ENCODE data around the gene PRKAB2.
"Not testable (repeated sequence)": the region's sequence is repeated elsewhere in the genome, so short reads cannot be mapped to it uniquely, and the experiment has no call there.

Gene PRKAB2

DNA sequence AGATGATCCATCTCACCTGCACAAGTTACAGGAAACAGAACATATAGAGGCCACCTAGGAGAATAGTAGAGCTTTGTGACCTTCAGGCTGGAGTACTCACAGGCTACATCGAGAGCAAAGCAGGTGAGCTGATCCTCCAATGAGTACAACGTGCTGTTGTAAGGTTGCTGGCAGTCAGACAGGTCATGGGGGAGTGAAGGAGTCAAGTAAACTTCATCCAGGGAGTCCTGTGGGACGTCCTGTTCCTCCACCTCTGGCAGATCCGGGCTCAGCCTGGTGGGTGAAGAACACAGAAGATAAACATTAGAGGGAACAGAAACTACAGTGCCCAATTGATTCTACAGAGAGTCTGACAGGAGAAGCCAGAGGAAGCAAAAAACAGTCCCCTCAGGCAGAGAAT is 62.5 kb downstream of the PRKAB2 start:
- DNase-seq, result no peak

GRCh38 chr1:147109041-147109440 is 63.2 kb downstream of the PRKAB2 start:
- DNase-seq, result no peak

DNA sequence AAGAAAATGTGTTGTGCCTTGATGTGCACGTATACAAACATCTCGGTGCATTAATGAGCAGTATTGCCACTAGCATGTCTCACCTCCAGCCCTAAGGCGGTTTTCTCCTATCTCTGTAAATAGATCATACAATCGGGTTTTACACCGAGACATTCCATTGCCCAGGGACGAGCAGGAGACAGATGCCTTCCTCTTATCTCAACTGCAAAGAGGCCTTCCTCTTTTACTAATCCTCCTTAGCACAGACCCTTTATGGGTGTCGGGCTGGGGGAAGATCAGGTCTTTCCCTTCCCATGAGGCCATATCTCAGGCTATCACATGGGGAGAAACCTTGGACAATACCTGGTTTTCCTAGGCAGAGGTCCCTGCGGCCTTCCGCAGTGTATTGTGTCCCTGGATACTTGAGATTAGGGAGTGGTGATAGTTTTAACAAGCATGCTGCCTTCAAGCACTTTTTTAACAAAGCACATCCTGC is 65.8 kb downstream of the PRKAB2 start:
- not testable (repeated sequence) for DNase-seq

DNA sequence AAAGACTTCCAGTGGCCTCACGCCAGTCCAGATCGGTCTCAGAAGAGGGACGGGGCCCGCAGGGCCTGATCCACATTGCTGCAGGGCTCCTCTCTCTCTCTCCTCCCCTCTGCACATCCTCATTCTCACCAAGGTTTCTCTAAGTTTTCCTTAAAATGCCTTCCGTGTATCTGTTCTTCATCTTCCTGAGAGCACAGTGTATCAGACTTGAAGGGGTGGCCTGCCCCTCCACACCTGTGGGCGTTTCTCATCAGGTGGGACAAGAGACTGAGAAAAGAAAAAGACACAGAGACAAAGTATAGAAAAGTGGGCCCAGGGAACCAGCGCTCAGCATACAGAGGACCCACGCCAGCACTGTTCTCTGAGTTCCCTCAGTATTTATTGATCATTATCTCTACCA is 66.4 kb downstream of the PRKAB2 start:
- DNase-seq, result no peak

Data from fibroblast of skin of abdomen (primary cell).